ENCODE data around the gene LYRM4.

Gene LYRM4

GRCh38 chr6:5202206-5202605, 58.5 kb downstream of the LYRM4 start:
- Histone ChIP-seq H3K36me3 (ENCODE audit: low read length) (no peaks in the 10 kb centered on the region), H3K9ac (ENCODE audit: low read length) (no peak overlapping the region), H3K9me3 (ENCODE audit: insufficient read depth, low read length) (no peaks in the 10 kb centered on the region), H3K27ac (ENCODE audit: low read depth, low read length) (no peak overlapping the region), H2AFZ (ENCODE audit: low read depth, low read length, severe bottlenecking) (no peak overlapping the region), H3K9me2 (replicated peaks; ENCODE audit: insufficient read depth, low read length) (no peaks in the 10 kb centered on the region), H3F3A (ENCODE audit: insufficient read depth) (no peaks in the 10 kb centered on the region), H3K27me3 (ENCODE audit: low read length) (no peaks in the 10 kb centered on the region), H3K79me2 (ENCODE audit: insufficient read depth, low read length) (no peaks in the 10 kb centered on the region), H4K20me1 (ENCODE audit: low read depth, low read length) (no peaks in the 10 kb centered on the region), H3K4me3 (ENCODE audit: insufficient read depth, low read length, poor library complexity, severe bottlenecking) (no peak overlapping the region), H3K4me2 (ENCODE audit: low read depth, low read length, poor library complexity, severe bottlenecking) (no peak overlapping the region)
- TF ChIP-seq, protein P1, sequence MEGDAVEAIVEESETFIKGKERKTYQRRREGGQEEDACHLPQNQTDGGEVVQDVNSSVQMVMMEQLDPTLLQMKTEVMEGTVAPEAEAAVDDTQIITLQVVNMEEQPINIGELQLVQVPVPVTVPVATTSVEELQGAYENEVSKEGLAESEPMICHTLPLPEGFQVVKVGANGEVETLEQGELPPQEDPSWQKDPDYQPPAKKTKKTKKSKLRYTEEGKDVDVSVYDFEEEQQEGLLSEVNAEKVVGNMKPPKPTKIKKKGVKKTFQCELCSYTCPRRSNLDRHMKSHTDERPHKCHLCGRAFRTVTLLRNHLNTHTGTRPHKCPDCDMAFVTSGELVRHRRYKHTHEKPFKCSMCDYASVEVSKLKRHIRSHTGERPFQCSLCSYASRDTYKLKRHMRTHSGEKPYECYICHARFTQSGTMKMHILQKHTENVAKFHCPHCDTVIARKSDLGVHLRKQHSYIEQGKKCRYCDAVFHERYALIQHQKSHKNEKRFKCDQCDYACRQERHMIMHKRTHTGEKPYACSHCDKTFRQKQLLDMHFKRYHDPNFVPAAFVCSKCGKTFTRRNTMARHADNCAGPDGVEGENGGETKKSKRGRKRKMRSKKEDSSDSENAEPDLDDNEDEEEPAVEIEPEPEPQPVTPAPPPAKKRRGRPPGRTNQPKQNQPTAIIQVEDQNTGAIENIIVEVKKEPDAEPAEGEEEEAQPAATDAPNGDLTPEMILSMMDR (IDR thresholded peaks at IDR 0.05; ENCODE audit: insufficient read depth, low read length, poor library complexity, severe bottlenecking), result no peak
- TF ChIP-seq EZH2phosphoT487 (conservative IDR thresholded peaks at IDR 0.05; ENCODE audit: low read length), result no peak

DNA sequence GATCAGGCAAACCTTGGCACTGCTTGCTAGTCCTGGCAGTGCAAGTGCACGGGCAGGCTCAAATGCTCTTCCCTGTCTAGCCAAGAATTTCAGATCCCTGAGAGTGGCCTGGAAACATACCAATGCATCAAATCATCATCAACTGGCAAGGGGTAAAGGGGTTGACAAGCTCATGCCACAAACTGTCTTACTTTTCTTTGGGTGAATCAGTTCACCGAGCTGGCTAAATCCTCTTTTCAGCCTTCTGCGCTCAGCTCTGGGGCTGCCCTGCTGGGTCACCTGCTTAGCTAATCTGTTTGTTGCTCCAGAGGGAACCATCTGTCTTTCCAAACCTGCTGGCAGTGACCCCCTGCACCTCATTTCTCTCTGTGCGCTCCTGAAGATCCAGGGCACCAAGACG, 59.5 kb downstream of the LYRM4 start:
- Histone ChIP-seq H3K36me3 (ENCODE audit: low read length) (no peaks in the 10 kb centered on the region), H3F3A (ENCODE audit: insufficient read depth) (no peaks in the 10 kb centered on the region), H3K9ac (ENCODE audit: low read length) (no peak overlapping the region), H3K27ac (ENCODE audit: low read depth, low read length) (no peak overlapping the region), H3K9me3 (ENCODE audit: insufficient read depth, low read length) (no peaks in the 10 kb centered on the region), H2AFZ (ENCODE audit: low read depth, low read length, severe bottlenecking) (no peak overlapping the region), H3K9me2 (replicated peaks; ENCODE audit: insufficient read depth, low read length) (no peaks in the 10 kb centered on the region), H4K20me1 (ENCODE audit: low read depth, low read length) (no peaks in the 10 kb centered on the region), H3K79me2 (ENCODE audit: insufficient read depth, low read length) (peaks cover 6% of the 10 kb centered on the region; the same call in 1 of the 2 replicates), H3K27me3 (ENCODE audit: low read length) (no peaks in the 10 kb centered on the region), H3K4me2 (ENCODE audit: low read depth, low read length, poor library complexity, severe bottlenecking) (no peak overlapping the region), H3K4me3 (ENCODE audit: insufficient read depth, low read length, poor library complexity, severe bottlenecking) (no peak overlapping the region)
- TF ChIP-seq EZH2phosphoT487 (conservative IDR thresholded peaks at IDR 0.05; ENCODE audit: low read length), result no peak
- TF ChIP-seq, protein P1 (IDR thresholded peaks at IDR 0.05; ENCODE audit: insufficient read depth, low read length, poor library complexity, severe bottlenecking), result no peak

- H4K20me1 ChIP-seq (ENCODE audit: low read depth, low read length), result no peaks in the 10 kb centered on the region
- no peak overlapping the region for H2AFZ ChIP-seq (ENCODE audit: low read depth, low read length, severe bottlenecking)
- H3K9ac ChIP-seq (ENCODE audit: low read length), result no peak overlapping the region
- H3K9me3 ChIP-seq (ENCODE audit: insufficient read depth, low read length), result no peaks in the 10 kb centered on the region
- peaks cover 6% of the 10 kb centered on the region; the same call in 1 of the 2 replicates for H3K79me2 ChIP-seq (ENCODE audit: insufficient read depth, low read length)
- no peaks in the 10 kb centered on the region for H3F3A ChIP-seq (ENCODE audit: insufficient read depth)
- H3K27me3 ChIP-seq (ENCODE audit: low read length), result no peaks in the 10 kb centered on the region
- H3K4me2 ChIP-seq (ENCODE audit: low read depth, low read length, poor library complexity, severe bottlenecking), result no peak overlapping the region
- no peak overlapping the region for H3K27ac ChIP-seq (ENCODE audit: low read depth, low read length)
- no peaks in the 10 kb centered on the region for H3K36me3 ChIP-seq (ENCODE audit: low read length)
- H3K9me2 ChIP-seq (replicated peaks; ENCODE audit: insufficient read depth, low read length), result no peaks in the 10 kb centered on the region
- H3K4me3 ChIP-seq (ENCODE audit: insufficient read depth, low read length, poor library complexity, severe bottlenecking), result no peak overlapping the region
- TF ChIP-seq EZH2phosphoT487 (conservative IDR thresholded peaks at IDR 0.05; ENCODE audit: low read length), result no peak
- TF ChIP-seq, protein P1 (IDR thresholded peaks at IDR 0.05; ENCODE audit: insufficient read depth, low read length, poor library complexity, severe bottlenecking), result no peak
These were observed 61.0 kb downstream of the LYRM4 start for GRCh38 chr6:5199702-5200101.

Data from SU-DHL-6 (cell line).